G401 (cell line): Measurements from ENCODE around the gene MPV17L2. TPM values are rescaled to one million over a fixed set of nuclear protein-coding genes. Genes with fewer than 3 reads are reported as not detected.
"Not testable (repeated sequence)": the region's sequence is repeated elsewhere in the genome, so short reads cannot be mapped to it uniquely, and the experiment has no call there.

Experiments
- DNase-seq: peaks from one replicate; pipeline ENCODE4 v3.0.0-alpha.2; 2015; ENCODE audit warnings: low spot score
- in situ Hi-C: cut with HindIII; loops from 2 replicates; pipeline ENCODE4 v1.10.0; 2016; ENCODE audit warnings: low sequenced_read_pairs, mixed read lengths
- total RNA-seq: library from RNA; depleted of rRNA; stranded (reverse); fragments of >200 nt; shearing (Covaris generic); gene quantifications from 2 replicates; pipeline ENCODE4 v1.2.3, GENCODE V29; 2014

The MPV17L2 gene
- total RNA-seq, 1 experiment from 2014 or later, result 30.4 TPM

DNA sequence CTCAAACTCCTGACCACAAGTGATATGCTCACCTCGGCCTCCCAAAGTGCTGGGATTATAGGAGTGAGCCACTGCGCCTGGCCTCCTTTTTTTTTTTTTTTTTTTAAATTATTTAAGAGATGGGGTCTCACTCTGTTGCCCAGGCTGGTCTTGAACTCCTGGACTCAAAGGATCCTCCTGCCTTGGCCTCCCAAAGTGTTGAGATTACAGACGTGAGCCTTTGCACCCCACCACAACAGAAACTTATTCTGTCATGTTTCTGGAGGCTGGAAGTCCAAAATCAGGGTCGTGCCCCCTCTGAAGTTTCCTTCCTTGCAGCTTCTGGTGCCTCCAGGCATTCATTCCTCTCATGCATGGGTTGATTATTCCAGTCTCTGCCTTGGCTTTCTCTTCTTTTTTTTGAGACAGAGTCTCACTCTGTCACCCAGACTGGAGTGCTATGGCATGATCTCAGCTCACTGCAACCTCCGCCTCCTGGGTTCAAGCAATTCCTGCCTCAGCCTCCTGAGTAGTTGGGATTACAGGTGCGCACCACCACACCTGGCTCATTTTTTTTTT lies 33.9 kb upstream of the MPV17L2 start:
- DNase-seq, in situ Hi-C loops: not testable (repeated sequence)

GRCh38 chr19:18159810-18160209 lies 33.2 kb upstream of the MPV17L2 start:
- in situ Hi-C loops, result no loop called here
- DNase-seq, result peak; percentile 7

- in situ Hi-C loops, result no loop called here
- DNase-seq, result peak; percentile 17
Observed at GRCh38 chr19:18160493-18160970, 32.5 kb upstream of the MPV17L2 start.

GRCh38 chr19:18160971-18161635 lies 31.9 kb upstream of the MPV17L2 start:
- DNase-seq, result peak; percentile 74
- in situ Hi-C loops, result no loop called here

DNA sequence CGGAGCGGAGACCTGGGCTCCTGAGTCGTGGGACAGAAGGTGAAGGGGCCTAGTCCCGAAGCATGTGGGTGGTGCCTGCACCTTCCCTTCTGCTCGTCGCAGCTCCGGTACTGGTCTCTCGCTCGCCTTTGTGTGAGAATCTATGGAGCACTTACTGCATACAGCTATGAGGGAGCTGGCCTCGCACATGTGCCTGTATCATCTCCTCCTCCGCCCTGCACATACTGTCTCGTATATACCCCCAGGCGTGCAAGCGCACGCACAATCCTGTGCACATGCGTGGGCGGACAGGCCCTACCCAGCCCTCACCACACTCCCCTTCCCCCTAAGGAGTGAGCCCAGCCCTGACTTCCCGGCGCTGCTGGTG lies 31.4 kb upstream of the MPV17L2 start:
- no peak for DNase-seq
- in situ Hi-C loops, result no loop called here

DNA sequence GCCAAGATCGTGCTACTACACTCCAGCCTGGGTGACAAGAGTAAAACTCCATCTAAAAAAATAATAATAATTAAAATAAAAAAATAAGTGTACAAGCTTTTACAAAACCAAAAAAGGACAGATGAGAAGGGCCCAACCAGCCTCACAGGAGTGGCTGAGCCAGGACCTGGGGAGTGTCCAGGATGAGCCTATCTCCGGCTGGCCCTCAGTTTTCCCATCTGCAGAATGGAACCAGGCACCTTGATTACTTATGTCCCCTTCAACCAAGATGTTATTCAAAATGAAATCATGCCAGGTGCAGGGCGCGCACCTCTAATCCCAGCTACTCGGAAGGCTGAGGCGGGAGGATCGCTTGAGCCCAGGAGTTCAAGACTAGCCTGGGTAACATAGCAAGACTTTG lies 28.9 kb upstream of the MPV17L2 start:
- no peak for DNase-seq
- in situ Hi-C loops, result no loop called here

GRCh38 chr19:18165794-18166544 lies 27.0 kb upstream of the MPV17L2 start:
- in situ Hi-C loops, result no loop called here
- no peak for DNase-seq

DNA sequence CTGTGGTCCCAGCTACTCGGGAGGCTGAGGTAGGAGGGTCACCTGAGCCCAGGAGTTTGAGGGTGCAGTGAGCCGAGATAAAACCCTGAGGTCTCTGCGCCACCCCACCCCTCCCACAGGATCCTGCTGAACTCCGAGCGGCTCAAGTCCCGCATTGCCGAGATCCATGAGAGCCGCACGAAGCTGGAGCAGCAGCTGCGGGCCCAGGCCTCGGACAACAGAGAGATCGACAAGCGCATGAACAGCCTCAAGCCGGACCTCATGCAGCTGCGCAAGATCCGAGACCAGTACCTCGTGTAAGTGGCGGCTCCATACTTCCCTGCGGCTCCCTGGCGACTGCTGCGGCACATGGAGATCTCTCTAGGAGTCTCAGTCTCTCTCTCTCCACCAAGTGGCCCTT lies 26.0 kb upstream of the MPV17L2 start:
- no peak for DNase-seq
- in situ Hi-C loops, result no loop called here

DNA sequence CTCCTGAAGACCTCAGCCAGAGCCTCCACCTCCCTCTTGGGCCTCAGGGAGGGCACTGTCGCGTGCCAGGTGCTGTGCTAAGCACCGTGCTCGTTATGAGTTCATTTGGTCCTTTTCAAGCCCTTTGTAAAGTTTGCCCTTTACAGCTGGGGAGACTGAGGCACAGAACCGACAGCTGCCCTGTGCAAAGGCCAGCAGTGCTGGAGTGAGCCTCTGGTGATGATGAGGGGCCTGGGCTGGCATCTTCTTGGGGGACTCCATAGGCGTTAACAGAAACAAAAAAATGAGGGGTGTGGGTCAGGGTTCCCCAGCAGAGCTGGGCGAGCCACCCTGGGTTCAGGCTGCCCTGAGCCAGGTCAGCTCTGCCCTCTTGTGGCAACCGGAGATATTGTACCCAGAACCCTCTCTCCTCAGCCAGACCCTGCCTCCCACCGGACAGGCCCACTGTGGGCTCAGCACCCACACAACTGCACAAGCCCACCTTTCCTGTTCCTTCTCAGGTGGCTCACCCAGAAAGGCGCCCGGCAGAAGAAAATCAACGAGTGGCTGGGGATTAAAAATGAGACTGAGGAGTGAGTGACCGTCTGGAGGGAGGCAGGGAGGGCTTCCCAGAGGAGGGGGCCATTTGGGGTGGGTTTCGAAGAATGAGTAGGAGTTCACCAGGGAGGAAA lies 24.9 kb upstream of the MPV17L2 start:
- DNase-seq, result peak; percentile 35
- in situ Hi-C loops, result no loop called here

GRCh38 chr19:18168673-18169381 lies 24.2 kb upstream of the MPV17L2 start:
- DNase-seq, result no peak
- in situ Hi-C loops, result no loop called here

GRCh38 chr19:18170714-18171255 lies 22.2 kb upstream of the MPV17L2 start:
- DNase-seq, result no peak
- in situ Hi-C loops, result no loop called here

DNA sequence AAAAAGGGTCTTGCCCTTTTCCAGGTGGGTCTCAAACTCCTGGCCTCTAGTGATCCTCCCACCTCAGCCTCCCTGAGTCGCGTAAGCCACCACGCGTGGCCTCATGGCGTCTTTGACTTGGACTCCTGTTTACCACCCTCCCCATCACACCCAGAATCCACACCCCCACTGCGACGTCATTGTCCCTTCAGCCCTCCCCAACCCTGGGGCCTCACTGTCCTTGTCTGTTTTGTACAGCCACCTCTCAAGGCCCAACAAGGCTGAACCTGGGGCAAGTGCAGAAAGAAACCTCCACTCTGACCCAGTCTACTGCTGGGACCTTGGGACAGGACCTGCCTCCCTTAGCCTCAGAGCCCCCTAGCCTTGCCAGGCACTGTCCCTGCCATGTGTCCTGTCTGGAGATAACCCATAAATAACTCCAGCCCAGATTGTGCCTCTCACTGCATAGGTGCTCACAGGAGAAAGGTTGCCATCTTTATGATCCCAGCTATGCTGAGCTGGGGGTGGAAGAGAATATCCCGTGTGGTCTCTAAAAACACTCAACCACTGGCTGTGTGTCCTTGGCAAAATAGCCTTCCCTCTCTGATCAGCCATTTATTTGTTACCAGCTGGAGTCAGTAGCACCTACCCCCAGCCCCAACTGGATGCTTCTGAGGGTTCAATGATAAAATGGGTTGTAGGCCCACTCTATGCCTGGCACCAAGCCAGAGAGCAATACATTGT lies 21.3 kb upstream of the MPV17L2 start:
- in situ Hi-C loops, result no loop called here
- DNase-seq, result no peak

DNA sequence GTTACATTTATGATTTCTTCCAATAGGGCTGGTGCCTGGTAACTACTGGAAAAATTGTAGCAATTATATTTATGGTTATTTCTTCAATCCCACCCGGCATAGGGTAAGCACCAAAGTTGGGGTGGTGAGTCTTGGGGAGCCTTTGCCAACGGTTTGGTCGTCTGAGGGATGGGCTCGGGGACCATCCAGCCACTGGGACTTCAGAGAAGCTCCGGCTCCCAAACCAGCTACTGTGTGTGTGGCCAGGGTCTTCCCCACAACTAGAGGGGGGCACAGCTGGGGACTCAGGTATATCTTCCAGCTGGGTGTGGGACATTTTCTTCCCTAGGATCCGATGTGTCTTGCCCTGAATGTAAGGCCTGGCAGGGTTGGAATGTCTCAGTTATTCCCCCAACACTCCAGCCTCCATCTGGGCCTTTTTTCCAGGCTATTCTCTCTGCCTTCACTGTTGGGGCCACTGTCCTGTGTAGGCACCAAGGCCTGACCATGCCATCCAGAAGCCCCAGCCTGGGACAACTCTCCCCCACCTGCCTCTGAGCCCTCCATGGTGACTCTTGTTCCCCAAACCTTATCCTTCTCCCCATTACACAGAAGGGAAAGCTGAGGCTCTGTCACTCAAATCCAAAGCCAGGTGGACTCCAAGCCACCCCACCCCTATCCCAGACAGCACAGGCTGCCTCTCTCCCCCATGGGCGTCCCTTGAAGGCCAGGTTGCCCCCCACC lies 20.5 kb upstream of the MPV17L2 start:
- DNase-seq, result no peak
- in situ Hi-C loops, result no loop called here

- in situ Hi-C loops, result no loop called here
- DNase-seq, result no peak
Observed at GRCh38 chr19:18173054-18173571, 19.9 kb upstream of the MPV17L2 start.

DNA sequence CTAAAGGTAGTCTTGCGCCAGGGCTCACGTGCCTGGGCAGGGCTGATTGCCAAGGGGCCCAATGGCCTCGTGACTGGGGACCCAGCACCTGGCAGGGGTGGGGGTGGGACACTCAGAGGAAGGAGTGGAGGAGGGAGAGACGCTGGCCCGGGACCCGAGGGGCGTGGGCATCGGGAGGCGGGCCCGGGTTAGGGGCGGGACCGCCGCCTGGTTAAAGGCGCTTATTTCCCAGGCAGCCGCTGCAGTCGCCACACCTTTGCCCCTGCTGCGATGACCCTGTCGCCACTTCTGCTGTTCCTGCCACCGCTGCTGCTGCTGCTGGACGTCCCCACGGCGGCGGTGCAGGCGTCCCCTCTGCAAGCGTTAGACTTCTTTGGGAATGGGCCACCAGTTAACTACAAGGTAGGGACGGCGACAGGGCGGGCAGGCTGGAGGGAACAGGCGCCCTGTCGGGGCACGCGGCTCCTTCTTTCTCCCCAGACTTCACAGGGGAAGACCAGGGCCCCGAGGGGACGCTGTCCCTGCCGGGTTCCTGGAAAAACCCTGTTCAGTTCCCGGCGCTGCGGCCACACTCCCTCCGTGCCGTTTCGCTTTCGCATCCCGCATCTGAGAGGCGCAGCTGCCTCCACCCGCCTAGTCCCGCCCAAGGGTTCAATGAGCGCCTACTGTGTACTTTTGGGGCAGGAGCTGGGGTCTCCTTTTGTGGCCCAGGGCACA lies 19.3 kb upstream of the MPV17L2 start, which contains the start of gene IFI30:
TSS of gene IFI30 (plus strand) at position 242 of the 717 bp plus-strand sequence. CDS start at position 271, 29 bp downstream.
- in situ Hi-C loops, result no loop called here
- DNase-seq, result peak; percentile 39

GRCh38 chr19:18174983-18175382 lies 18.0 kb upstream of the MPV17L2 start:
- DNase-seq, result no peak
- in situ Hi-C loops, result no loop called here
